Dermis microvascular lymphatic vessel endothelial cell (primary cell): ENCODE data around the gene PGM5. TPM values are rescaled to one million over a fixed set of nuclear protein-coding genes. Genes with fewer than 3 reads are reported as not detected.

Experiments used
- DNase-seq, 2 donors: peaks; one replicate each; pipeline versions ENCODE4 v3.0.0 to v3.0.0-alpha.2; 2010; ENCODE audit warnings: low read depth in 2 of 2
- total RNA-seq: library from RNA; depleted of rRNA; stranded (reverse); fragments of >200 nt; gene quantifications from 2 replicates; pipeline ENCODE4 v1.2.1, GENCODE V29; 2014

Gene PGM5
- total RNA-seq, 1 donor from 2014 or later: 48.9 TPM

- DNase-seq: no peak
Observed at GRCh38 chr9:68493958-68494577, 137.7 kb downstream of the PGM5 start.

GRCh38 chr9:68495247-68495646 is 138.8 kb downstream of the PGM5 start:
- no peak for DNase-seq

GRCh38 chr9:68496356-68496755 is 139.9 kb downstream of the PGM5 start:
- no peak for DNase-seq

DNA sequence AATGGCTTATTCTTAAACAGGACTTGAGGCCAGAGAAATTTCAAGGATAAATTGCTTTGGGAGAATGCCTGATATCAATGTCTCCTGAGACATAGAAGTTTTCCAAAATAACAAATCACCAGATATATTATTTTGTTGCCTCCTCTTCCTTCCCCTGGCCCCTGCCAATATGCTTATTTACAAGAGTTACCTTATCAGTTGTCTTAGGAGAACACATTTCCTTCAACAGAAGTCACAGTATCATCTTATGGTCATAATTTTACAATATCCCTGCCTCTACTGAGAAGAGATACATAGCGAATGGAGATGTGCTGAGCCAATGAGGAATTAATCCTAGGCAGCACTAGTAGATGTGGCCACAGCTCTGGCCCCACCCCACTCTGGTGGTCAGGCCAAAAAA is 141.2 kb downstream of the PGM5 start:
- DNase-seq: no peak

DNA sequence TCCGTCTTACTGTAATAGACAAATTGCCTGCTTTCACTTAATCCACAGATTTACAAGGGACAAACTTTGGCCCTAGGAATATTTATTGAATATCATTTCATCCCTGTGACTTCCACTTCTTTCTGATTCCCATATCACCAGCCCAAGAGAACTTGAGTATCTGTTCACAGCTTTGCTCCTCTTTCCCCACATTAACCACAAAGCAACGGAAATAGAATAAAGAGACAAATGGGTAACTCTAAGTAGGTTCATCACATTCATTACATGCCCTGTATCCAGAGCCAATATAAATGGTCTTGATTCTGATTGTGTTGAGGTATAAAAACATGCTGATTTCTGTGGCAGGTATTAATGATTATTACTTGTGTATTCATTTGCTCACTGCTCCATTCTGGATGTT is 142.4 kb downstream of the PGM5 start:
- DNase-seq: no peak

- no peak for DNase-seq
Observed at GRCh38 chr9:68500457-68501381, 144.3 kb downstream of the PGM5 start.

DNA sequence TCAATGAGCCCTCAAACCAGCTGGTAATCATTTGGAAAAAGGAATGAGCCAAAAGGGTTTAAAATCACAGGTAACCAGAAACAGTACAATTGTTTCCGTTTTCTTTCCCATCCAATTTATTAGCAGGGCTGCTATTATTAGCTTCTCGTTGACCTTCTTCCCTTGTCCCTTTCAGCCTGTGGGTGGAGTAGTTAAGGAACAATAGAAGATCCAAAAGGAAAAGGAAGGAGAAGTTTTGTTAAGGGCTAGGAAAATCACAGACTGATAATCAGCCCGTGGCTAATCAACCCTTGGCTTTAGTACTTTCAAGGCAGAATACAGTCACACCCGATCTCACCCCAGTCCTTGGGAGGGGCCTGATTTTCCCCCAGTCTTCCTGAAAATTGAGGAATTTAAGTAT is 145.9 kb downstream of the PGM5 start:
- DNase-seq: no peak

- peak in 1 of 2 donors; percentile 82 for DNase-seq
Observed at GRCh38 chr9:68505681-68506409, 149.4 kb downstream of the PGM5 start.

GRCh38 chr9:68506551-68506950 is 150.1 kb downstream of the PGM5 start:
- no peak for DNase-seq

- peak in 1 of 2 donors; percentile 41 for DNase-seq
Observed at GRCh38 chr9:68507130-68507805, 150.9 kb downstream of the PGM5 start.

DNA sequence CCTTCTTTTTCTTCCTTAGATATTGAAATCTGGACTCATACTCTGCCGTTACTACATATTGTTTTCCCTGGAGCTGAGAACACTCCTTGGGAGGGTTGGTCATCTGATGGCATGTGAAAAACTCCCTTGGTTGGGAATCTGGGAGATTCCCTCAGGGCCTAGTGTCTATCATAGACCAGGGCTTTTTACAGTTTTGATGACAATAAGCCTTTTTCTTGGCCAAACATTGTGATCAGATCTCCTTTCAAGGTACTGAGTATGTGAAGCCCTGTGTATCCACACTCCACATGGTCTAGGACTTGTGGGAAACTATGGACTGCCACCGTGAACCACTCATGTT is 151.4 kb downstream of the PGM5 start:
- no peak for DNase-seq

GRCh38 chr9:68508547-68508946 is 152.1 kb downstream of the PGM5 start:
- DNase-seq: peak in 1 of 2 donors; percentile 69

- no peak for DNase-seq
Observed at GRCh38 chr9:68509689-68510088, 153.3 kb downstream of the PGM5 start.

- no peak for DNase-seq
Observed at GRCh38 chr9:68513385-68513784, 157.0 kb downstream of the PGM5 start.

DNA sequence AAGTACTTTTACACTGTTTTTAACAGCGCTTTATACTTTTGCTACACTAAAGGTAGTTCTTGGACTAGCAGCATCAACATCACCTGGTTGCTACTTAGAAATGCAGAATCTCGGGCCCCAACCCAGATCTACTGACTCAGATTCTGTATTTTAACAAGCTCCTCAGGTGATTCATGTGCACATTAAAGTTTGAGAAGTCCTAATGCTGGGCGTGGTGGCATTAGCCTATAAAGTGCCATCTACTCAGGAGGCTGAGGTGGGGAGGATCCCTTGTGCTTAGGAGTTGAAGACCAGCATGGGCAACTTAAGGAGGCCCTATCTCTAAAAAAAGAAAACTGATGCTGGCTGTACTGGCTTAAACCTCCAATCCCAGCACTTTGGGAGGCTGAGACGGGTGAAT is 157.6 kb downstream of the PGM5 start:
- DNase-seq: no peak

GRCh38 chr9:68515326-68516017 is 159.1 kb downstream of the PGM5 start:
- DNase-seq: no peak

GRCh38 chr9:68522131-68522530 is 165.7 kb downstream of the PGM5 start:
- DNase-seq: no peak

DNA sequence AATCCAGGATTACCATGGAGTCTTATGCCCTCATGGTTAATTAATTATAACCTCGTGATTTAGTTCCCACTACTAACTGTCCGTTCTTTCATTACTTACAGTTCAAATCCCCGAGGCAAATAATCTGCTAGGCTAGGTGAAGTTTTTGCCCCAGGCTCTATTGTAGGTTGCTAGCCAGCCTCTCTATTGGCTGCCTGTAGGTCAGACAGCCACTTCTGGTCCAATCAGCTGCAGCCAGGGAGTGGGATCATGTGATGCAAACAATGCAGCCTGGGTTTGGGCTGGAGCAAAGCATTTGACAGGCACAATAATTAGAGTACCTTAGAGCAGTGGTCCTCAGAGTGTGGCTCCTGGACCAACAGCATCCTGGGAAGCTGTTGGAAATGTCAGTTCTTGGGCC is 166.5 kb downstream of the PGM5 start:
- DNase-seq: no peak

GRCh38 chr9:68523367-68523936 is 167.0 kb downstream of the PGM5 start:
- no peak for DNase-seq

DNA sequence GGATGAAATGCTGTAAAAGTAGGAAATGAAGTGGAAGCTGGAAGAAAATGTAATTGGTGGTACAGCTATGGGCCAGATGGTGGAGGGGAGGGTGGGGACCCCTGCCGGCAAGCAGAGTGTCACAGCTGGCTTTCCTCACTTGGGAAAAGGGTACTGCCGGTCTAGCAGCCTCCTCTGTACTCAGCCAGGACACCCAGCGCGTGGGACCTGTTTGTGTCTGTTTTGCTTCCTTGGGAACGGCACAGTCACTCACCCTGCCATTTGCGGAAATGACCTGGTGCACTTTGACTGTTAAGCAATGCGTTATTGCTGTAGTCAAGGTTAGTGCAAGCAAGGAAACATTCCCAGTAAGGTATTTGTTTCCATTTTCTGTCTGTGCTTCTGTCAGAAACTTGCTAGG is 174.2 kb downstream of the PGM5 start:
- peak; percentile 21 to 96 for DNase-seq

DNA sequence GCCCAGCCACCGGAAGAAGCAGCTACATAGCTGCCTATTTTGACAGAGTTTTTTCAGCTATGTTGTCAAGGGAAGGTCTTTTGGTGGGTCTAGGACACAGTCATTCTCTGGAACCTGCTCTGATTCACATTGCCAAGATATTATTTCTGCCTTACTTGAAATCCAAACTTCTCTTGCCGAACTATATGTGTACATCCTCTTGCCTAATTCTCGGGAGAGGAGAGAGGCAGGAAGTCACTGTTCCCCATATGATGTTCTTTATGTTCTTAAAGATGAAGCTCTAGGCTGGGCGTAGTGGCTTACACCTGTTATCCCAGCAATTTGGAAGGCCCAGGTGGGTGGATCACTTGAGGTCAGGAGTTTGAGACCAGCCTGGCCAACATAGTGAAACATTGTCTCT is 175.7 kb downstream of the PGM5 start:
- DNase-seq: no peak
